Smooth muscle cell (in vitro differentiated cells): Measurements from ENCODE around the gene PF4V1. TPM values are rescaled to one million over a fixed set of nuclear protein-coding genes. Genes with fewer than 3 reads are reported as not detected.

Source experiments
- DNase-seq: peaks from one replicate; lab custom pipeline; 2025; ENCODE audit not compliant: unreplicated experiment; lab: John Stamatoyannopoulos, UW
- H2AFZ ChIP-seq: fragments of 200-600 bp; sonication (generic); 2 replicates; pipeline ENCODE4 v1.6.0; 2016; ENCODE audit warnings: antibody characterized with exemption, low read depth, mild to moderate bottlenecking
- H3F3A ChIP-seq: fragments of 200-600 bp; sonication (generic); 2 replicates; pipeline ENCODE4 v1.6.0; 2017; ENCODE audit warnings: antibody characterized with exemption, low read depth
- H3K27ac ChIP-seq: fragments of 200-600 bp; sonication (generic); 2 replicates; pipeline ENCODE4 v1.5.1; 2016; ENCODE audit warnings: low read depth, mild to moderate bottlenecking
- H3K27me3 ChIP-seq: fragments of 200-600 bp; sonication (generic); 2 replicates; pipeline ENCODE4 v1.6.1; 2016; ENCODE audit warnings: low read depth, mild to moderate bottlenecking
- H3K36me3 ChIP-seq: fragments of 200-600 bp; sonication (generic); 2 replicates; pipeline ENCODE4 v1.5.1; 2016; ENCODE audit warnings: low read depth
- H3K4me1 ChIP-seq: fragments of 200-600 bp; sonication (generic); 2 replicates; pipeline ENCODE4 v1.5.1; 2016; ENCODE audit warnings: low read depth
- H3K4me2 ChIP-seq: fragments of 200-600 bp; sonication (generic); 2 replicates; pipeline ENCODE4 v1.6.0; 2016; ENCODE audit warnings: mild to moderate bottlenecking
- H3K4me3 ChIP-seq: fragments of 200-600 bp; sonication (generic); 2 replicates; pipeline ENCODE4 v1.5.1; 2016; ENCODE audit warnings: mild to moderate bottlenecking
- H3K79me2 ChIP-seq: fragments of 200-600 bp; sonication (generic); 2 replicates; pipeline ENCODE4 v1.6.0; 2016; ENCODE audit warnings: low read depth, mild to moderate bottlenecking
- H3K9ac ChIP-seq: fragments of 200-600 bp; sonication (generic); 2 replicates; pipeline ENCODE4 v1.6.0; 2016; ENCODE audit warnings: low read depth
- H3K9me3 ChIP-seq: fragments of 200-600 bp; sonication (generic); replicated peaks from 2 replicates; pipeline ENCODE4 v1.5.1; 2016; ENCODE audit warnings: low read depth
- H4K20me1 ChIP-seq: fragments of 200-600 bp; sonication (generic); 2 replicates; pipeline ENCODE4 v1.6.0; 2016; ENCODE audit warnings: low read depth
- CTCF ChIP-seq: fragments of 200-600 bp; sonication (generic); IDR thresholded peaks from 2 replicates; pipeline ENCODE4 v1.5.1; 2017; ENCODE audit warnings: borderline replicate concordance, mild to moderate bottlenecking, antibody characterized with exemption; ENCODE audit not compliant: insufficient read depth, poor library complexity, severe bottlenecking
- WGBS: methylation state at CpG from one replicate; pipeline ENCODE4 v1.1.7; 2016; ENCODE audit warnings: low lambda C conversion rate; 5-methylcytosine and 5-hydroxymethylcytosine counted together
- polyA plus RNA-seq: library from polyadenylated mRNA; unstranded; fragments of >200 nt; fragmentation: Nextera tagmentation; extraction: Ambion mirVana; gene quantifications from 2 replicates; pipeline ENCODE4 v1.2.1, GENCODE V29; 2016
- total RNA-seq: library from RNA; depleted of rRNA; stranded (reverse); fragments of >200 nt; gene quantifications from 2 replicates; pipeline ENCODE4 v1.2.3, GENCODE V29; 2014

Gene PF4V1
- total and polyA plus RNA-seq, 2 experiments from 2014 or later = 0.35 TPM; not detected in 1

DNA sequence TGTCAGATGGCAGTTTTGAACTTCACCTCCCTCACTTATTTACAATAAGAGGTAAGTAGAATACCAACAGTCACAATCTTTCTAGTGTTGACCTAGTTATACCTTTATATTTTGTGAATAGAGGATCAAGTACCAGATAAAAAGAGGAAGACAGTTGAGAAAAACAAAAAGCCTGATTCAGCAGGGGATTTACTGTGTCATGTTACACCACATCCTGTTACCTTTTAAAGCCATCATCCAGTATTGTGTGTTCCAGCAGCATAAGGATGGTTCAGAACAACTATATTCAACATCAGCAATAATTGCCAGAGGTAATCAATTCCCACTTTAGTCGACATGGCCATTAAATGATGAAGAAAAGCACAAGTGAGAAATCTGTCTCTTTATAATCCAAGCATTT, 38.0 kb upstream of the PF4V1 start:
- DNase-seq = no peak
- H4K20me1 ChIP-seq = no peaks in the 10 kb centered on the region
- no peaks in the 10 kb centered on the region for H3K79me2 ChIP-seq
- no peak overlapping the region for H3K9ac ChIP-seq
- H3K4me1 ChIP-seq = no peaks in the 10 kb centered on the region
- no peak overlapping the region for H3K4me2 ChIP-seq
- H3K4me3 ChIP-seq = no peak overlapping the region
- H3F3A ChIP-seq = no peaks in the 10 kb centered on the region
- no peak for TF ChIP-seq CTCF
- no peak overlapping the region for H3K27ac ChIP-seq
- H3K9me3 ChIP-seq = no peaks in the 10 kb centered on the region
- no peaks in the 10 kb centered on the region for H3K36me3 ChIP-seq
- no peaks in the 10 kb centered on the region for H3K27me3 ChIP-seq
- H2AFZ ChIP-seq = no peak overlapping the region
- 77% methylated on average over 1 of the region's 1 CpG for WGBS

GRCh38 chr4:73816814-73817213, 36.3 kb upstream of the PF4V1 start:
- no peak for DNase-seq
- no peak overlapping the region for H3K9ac ChIP-seq
- H3K27me3 ChIP-seq = no peaks in the 10 kb centered on the region
- no peak overlapping the region for H2AFZ ChIP-seq
- no peaks in the 10 kb centered on the region for H4K20me1 ChIP-seq
- TF ChIP-seq CTCF = no peak
- 48% methylated on average over 3 of the region's 3 CpGs for WGBS
- no peaks in the 10 kb centered on the region for H3K9me3 ChIP-seq
- H3K4me2 ChIP-seq = peak overlapping the region; percentile 43
- no peak overlapping the region for H3K4me3 ChIP-seq
- no peaks in the 10 kb centered on the region for H3K4me1 ChIP-seq
- no peaks in the 10 kb centered on the region for H3K79me2 ChIP-seq
- H3K36me3 ChIP-seq = no peaks in the 10 kb centered on the region
- H3K27ac ChIP-seq = no peak overlapping the region
- no peaks in the 10 kb centered on the region for H3F3A ChIP-seq

DNA sequence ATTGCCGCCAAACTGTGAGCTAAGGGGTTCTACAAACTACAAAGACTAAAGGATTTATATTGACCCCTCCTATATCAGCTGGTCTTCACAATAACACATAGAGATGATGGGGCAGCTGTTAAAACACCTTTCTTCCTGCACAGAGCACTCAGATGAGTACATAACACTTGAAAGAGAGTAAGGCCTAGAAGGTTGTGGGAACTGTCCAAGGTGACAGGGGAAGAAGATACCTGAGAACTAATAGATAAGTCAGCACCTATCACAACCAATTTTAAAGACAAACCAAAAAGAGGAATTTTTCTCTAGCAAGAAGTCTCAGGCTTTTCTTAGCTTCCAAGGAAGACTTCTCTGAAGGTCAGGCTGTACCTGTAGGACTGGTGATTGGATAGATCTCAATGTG, 35.8 kb upstream of the PF4V1 start:
- Histone ChIP-seq H3K27ac (peak overlapping the region; percentile 7), H3K9ac (no peak overlapping the region), H4K20me1 (no peaks in the 10 kb centered on the region), H3K4me3 (no peak overlapping the region), H2AFZ (no peak overlapping the region), H3K4me1 (no peaks in the 10 kb centered on the region), H3K27me3 (no peaks in the 10 kb centered on the region), H3F3A (no peaks in the 10 kb centered on the region), H3K9me3 (no peaks in the 10 kb centered on the region), H3K36me3 (no peaks in the 10 kb centered on the region), H3K79me2 (no peaks in the 10 kb centered on the region), H3K4me2 (no peak overlapping the region)
- WGBS = 100% methylated on average over 1 of the region's 1 CpG
- TF ChIP-seq CTCF = no peak
- no peak for DNase-seq

DNA sequence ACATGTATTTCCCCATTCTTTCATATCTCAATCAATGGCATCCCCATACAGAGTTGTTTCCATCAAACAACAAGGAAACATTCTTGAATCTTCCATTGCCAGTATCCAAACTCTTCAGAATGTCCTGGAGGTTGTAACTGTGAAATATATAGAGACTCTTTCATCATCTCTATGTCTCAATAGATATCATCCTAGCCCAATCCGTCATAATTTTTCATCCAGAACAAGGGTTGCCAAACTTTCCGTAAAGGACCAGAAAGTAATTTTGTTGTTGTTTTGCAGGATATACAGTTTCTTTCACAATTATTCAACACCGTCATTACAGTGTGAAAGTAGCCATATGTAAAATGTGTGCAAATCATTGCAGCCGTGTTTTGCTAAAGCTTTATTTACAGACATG, 31.8 kb upstream of the PF4V1 start:
- TF ChIP-seq CTCF = no peak
- H3K36me3 ChIP-seq = no peaks in the 10 kb centered on the region
- H3K9ac ChIP-seq = no peak overlapping the region
- H3K9me3 ChIP-seq = no peaks in the 10 kb centered on the region
- no peak overlapping the region for H3K4me2 ChIP-seq
- 80% methylated on average over 4 of the region's 4 CpGs for WGBS
- H3K27ac ChIP-seq = no peak overlapping the region
- H4K20me1 ChIP-seq = no peaks in the 10 kb centered on the region
- no peaks in the 10 kb centered on the region for H3K27me3 ChIP-seq
- H3K4me3 ChIP-seq = no peak overlapping the region
- no peaks in the 10 kb centered on the region for H3K79me2 ChIP-seq
- no peaks in the 10 kb centered on the region for H3F3A ChIP-seq
- no peak for DNase-seq
- H2AFZ ChIP-seq = no peak overlapping the region
- H3K4me1 ChIP-seq = no peaks in the 10 kb centered on the region
